ENCODE results near the gene ALDH18A1. TPM values are rescaled to one million over a fixed set of nuclear protein-coding genes. Genes with fewer than 3 reads are reported as not detected.

Gene ALDH18A1
- total RNA-seq, 2 experiments from 2014 or later, result 62.3 to 72.3 TPM

DNA sequence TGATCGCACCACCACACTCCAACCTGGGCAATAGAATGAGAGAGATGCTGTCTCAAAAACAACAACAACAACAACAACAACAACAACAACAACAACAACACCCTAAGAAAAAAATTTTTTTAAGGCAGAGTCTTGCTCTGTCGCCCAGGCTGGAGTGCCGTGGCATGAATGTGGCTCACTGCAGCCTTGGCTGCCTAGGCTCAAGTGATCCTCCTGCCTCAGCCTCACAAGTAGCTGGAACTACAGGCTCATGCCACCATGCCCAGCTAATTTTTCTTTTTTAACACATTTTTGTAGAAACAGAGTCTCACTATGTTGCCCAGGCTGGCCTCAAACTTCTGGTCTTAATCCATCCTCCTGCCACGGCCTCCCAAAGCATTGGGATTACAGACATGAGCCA, 18.6 kb downstream of the ALDH18A1 start:
- Histone ChIP-seq H3K9me2 (ENCODE audit: insufficient read depth, low read length) (no peaks in the 10 kb centered on the region), H2AFZ (ENCODE audit: low read length) (no peak overlapping the region), H3K9me3 (ENCODE audit: low read length) (no peaks in the 10 kb centered on the region), H4K20me1 (ENCODE audit: insufficient read depth, low read length) (no peaks in the 10 kb centered on the region), H3K79me2 (ENCODE audit: insufficient read depth, low read depth, low read length) (no peaks in the 10 kb centered on the region), H3K4me3 (ENCODE audit: low read depth, low read length, poor library complexity, severe bottlenecking) (no peak overlapping the region), H3K27ac (ENCODE audit: low read depth, low read length, poor library complexity, severe bottlenecking) (no peak overlapping the region), H3K4me2 (ENCODE audit: low read length) (no peak overlapping the region), H3K4me1 (ENCODE audit: insufficient read depth, low read length, poor library complexity, severe bottlenecking) (peaks cover 10% of the 10 kb centered on the region), H3K36me3 (ENCODE audit: insufficient read depth, low read length) (peaks cover 91% of the 10 kb centered on the region)
- TF ChIP-seq, protein P1, sequence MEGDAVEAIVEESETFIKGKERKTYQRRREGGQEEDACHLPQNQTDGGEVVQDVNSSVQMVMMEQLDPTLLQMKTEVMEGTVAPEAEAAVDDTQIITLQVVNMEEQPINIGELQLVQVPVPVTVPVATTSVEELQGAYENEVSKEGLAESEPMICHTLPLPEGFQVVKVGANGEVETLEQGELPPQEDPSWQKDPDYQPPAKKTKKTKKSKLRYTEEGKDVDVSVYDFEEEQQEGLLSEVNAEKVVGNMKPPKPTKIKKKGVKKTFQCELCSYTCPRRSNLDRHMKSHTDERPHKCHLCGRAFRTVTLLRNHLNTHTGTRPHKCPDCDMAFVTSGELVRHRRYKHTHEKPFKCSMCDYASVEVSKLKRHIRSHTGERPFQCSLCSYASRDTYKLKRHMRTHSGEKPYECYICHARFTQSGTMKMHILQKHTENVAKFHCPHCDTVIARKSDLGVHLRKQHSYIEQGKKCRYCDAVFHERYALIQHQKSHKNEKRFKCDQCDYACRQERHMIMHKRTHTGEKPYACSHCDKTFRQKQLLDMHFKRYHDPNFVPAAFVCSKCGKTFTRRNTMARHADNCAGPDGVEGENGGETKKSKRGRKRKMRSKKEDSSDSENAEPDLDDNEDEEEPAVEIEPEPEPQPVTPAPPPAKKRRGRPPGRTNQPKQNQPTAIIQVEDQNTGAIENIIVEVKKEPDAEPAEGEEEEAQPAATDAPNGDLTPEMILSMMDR (conservative IDR thresholded peaks at IDR 0.05; ENCODE audit: low read length), result no peak
- TF ChIP-seq EZH2phosphoT487 (IDR thresholded peaks at IDR 0.05; ENCODE audit: borderline replicate concordance, low read depth, low read length), result no peak
- ChIA-PET POLR2A (no interaction called here), CTCF (ENCODE audit: unreplicated experiment) (no interaction called here)
- no peak for DNase-seq (ENCODE audit: low spot score)
- BruUV-seq (replicated peaks), result no TSS peak
- intact Hi-C loops (cut with micrococcal nuclease; ENCODE audit: unreplicated experiment), result no loop called here

DNA sequence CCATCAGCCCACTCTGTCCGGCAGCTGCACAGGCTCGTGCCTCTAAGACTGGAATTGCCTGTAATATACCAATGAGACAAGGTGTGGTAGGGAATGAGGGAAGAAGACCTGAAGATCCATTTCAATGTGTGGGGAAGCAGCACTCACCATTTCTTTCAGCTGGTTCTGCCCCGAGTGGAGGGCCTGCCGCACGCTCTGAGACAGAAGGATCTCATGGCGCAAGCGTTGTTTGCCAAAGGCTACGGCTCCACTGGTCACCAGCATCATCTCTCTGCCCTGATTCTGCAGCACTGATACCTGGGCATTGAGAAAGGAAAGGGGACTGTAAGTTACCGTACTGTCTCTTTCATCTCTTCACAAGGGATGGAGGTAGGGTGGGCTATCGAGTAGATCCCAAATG, 19.4 kb downstream of the ALDH18A1 start:
- DNase-seq (ENCODE audit: low spot score), result no peak
- no peaks in the 10 kb centered on the region for H3K9me2 ChIP-seq (ENCODE audit: insufficient read depth, low read length)
- no peaks in the 10 kb centered on the region for H4K20me1 ChIP-seq (ENCODE audit: insufficient read depth, low read length)
- no peaks in the 10 kb centered on the region for H3K79me2 ChIP-seq (ENCODE audit: insufficient read depth, low read depth, low read length)
- H3K9me3 ChIP-seq (ENCODE audit: low read length), result no peaks in the 10 kb centered on the region
- H3K4me3 ChIP-seq (ENCODE audit: low read depth, low read length, poor library complexity, severe bottlenecking), result no peak overlapping the region
- peaks cover 10% of the 10 kb centered on the region for H3K4me1 ChIP-seq (ENCODE audit: insufficient read depth, low read length, poor library complexity, severe bottlenecking)
- TF ChIP-seq, protein P1 (conservative IDR thresholded peaks at IDR 0.05; ENCODE audit: low read length), result no peak
- no peak for TF ChIP-seq EZH2phosphoT487 (IDR thresholded peaks at IDR 0.05; ENCODE audit: borderline replicate concordance, low read depth, low read length)
- ChIA-PET CTCF (ENCODE audit: unreplicated experiment) (no interaction called here), POLR2A (interaction anchor here (0.7 kb wide), 1 partner anchor 23 kb away, joined by 3 read pairs; no protein-coding TSS in a partner anchor)
- BruUV-seq (replicated peaks), result no TSS peak
- H3K27ac ChIP-seq (ENCODE audit: low read depth, low read length, poor library complexity, severe bottlenecking), result no peak overlapping the region
- no peak overlapping the region for H2AFZ ChIP-seq (ENCODE audit: low read length)
- H3K4me2 ChIP-seq (ENCODE audit: low read length), result no peak overlapping the region
- peaks cover 91% of the 10 kb centered on the region for H3K36me3 ChIP-seq (ENCODE audit: insufficient read depth, low read length)
- intact Hi-C loops (cut with micrococcal nuclease; ENCODE audit: unreplicated experiment), result no loop called here

DNA sequence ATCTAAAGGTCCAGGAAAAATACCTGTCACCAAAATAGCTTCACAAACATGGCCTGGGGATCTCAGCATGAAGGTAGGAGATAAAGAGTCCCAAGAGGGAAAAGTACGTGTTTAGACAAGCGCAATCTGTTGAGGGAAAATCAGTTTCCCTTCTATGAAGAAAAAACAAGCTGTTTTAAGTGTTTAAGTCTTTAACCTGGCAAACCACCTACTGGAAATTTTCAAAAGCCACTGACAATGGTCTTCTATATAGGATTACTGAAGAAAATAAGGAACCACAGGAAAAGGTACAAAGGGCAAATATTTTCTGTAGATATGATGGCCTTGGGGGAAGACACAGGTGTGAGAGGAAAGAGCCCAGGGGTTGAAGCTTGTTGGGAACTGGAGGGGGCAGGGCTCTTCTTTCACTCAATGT, 21.2 kb downstream of the ALDH18A1 start:
- H3K9me2 ChIP-seq (ENCODE audit: insufficient read depth, low read length), result no peaks in the 10 kb centered on the region
- intact Hi-C loops (cut with micrococcal nuclease; ENCODE audit: unreplicated experiment), result no loop called here
- TF ChIP-seq, protein P1 (conservative IDR thresholded peaks at IDR 0.05; ENCODE audit: low read length), result no peak
- no peak for TF ChIP-seq EZH2phosphoT487 (IDR thresholded peaks at IDR 0.05; ENCODE audit: borderline replicate concordance, low read depth, low read length)
- no peak overlapping the region for H2AFZ ChIP-seq (ENCODE audit: low read length)
- ChIA-PET POLR2A (interaction anchor here (1.5 kb wide), 1 partner anchor 230 kb away, joined by 4 read pairs; no protein-coding TSS in a partner anchor), CTCF (ENCODE audit: unreplicated experiment) (no interaction called here)
- no peaks in the 10 kb centered on the region for H4K20me1 ChIP-seq (ENCODE audit: insufficient read depth, low read length)
- H3K79me2 ChIP-seq (ENCODE audit: insufficient read depth, low read depth, low read length), result no peaks in the 10 kb centered on the region
- no TSS peak for BruUV-seq (replicated peaks)
- no peak overlapping the region for H3K4me2 ChIP-seq (ENCODE audit: low read length)
- peaks cover 92% of the 10 kb centered on the region for H3K36me3 ChIP-seq (ENCODE audit: insufficient read depth, low read length)
- H3K27ac ChIP-seq (ENCODE audit: low read depth, low read length, poor library complexity, severe bottlenecking), result no peak overlapping the region
- H3K4me1 ChIP-seq (ENCODE audit: insufficient read depth, low read length, poor library complexity, severe bottlenecking), result peaks cover 10% of the 10 kb centered on the region
- DNase-seq (ENCODE audit: low spot score), result no peak
- no peaks in the 10 kb centered on the region for H3K9me3 ChIP-seq (ENCODE audit: low read length)
- H3K4me3 ChIP-seq (ENCODE audit: low read depth, low read length, poor library complexity, severe bottlenecking), result no peak overlapping the region

Data from OCI-LY7 (cell line).